ENCODE results near the gene CSAD. TPM values are rescaled to one million over a fixed set of nuclear protein-coding genes. Genes with fewer than 3 reads are reported as not detected.

The CSAD gene
- total and polyA plus RNA-seq, 2 donors (not counting 1 experiment from before 2014, with no cell fraction given): 57.0 to 64.6 TPM

- no peaks in the 10 kb centered on the region for H3K79me2 ChIP-seq (ENCODE audit: control insufficient read depth, insufficient read depth, low read length)
- H3K4me3 Mint-ChIP-seq: peak overlapping the region; percentile 97
- peaks cover 63% of the 10 kb centered on the region for H3K4me1 Mint-ChIP-seq
- peak overlapping the region in 1 of 2 donors; percentile 61 for H3K27ac ChIP-seq (ENCODE audit: low read length in 2 of 2)
- no peaks in the 10 kb centered on the region for H3K9me3 Mint-ChIP-seq (ENCODE audit: insufficient read depth)
- H4K20me1 ChIP-seq (ENCODE audit: control insufficient read depth, insufficient read depth, low read length, poor library complexity, severe bottlenecking): no peaks in the 10 kb centered on the region
- peak overlapping the region; percentile 98 for H3K4me2 ChIP-seq (replicated peaks; ENCODE audit: low read depth, low read length, poor library complexity, severe bottlenecking)
- peaks cover 0 to under 1% of the 10 kb centered on the region in 2 experiments for H3K36me3 ChIP-seq (replicated peaks in 1 of 2; ENCODE audit: control extremely low read depth in 1 of 2, control insufficient read depth in 1 of 2, extremely low read depth in 1 of 2, insufficient read depth in 2 of 2, low read length in 1 of 2)
- intact Hi-C loops (cut with micrococcal nuclease): no loop called here
- no peak for ATAC-seq (ENCODE audit: low read depth)
- H3K27me3 Mint-ChIP-seq: no peaks in the 10 kb centered on the region
- POLR2A ChIA-PET: interaction anchor here (0.6 to 3.4 kb wide), 10 partner anchors 9 to 1064 kb away, joined by 3 to 29 read pairs (median 7); partner anchors contain the start of genes CSAD, ESPL1, PFDN5 and ZNF740
- WGBS (ENCODE audit: insufficient coverage): 98% methylated on average over 7 of the region's 30 CpGs
- peak overlapping the region; percentile 95 for H3K9ac ChIP-seq (ENCODE audit: low read length)
- peak overlapping the region; percentile 92 for H3K27ac Mint-ChIP-seq
- H3K27me3 ChIP-seq (replicated peaks in 1 of 4; ENCODE audit: control extremely low read depth in 1 of 4, control insufficient read depth in 3 of 4, insufficient read depth in 4 of 4, low read length in 3 of 4): no peaks in the 10 kb centered on the region
- H3K4me1 ChIP-seq (ENCODE audit: control insufficient read depth in 2 of 2, insufficient read depth in 2 of 2, low read length in 2 of 2): peaks cover 39 to 55% of the 10 kb centered on the region in 2 donors
- H3K9me3 ChIP-seq (ENCODE audit: control extremely low read depth in 1 of 3, control insufficient read depth in 2 of 3, insufficient read depth in 1 of 3, low read length in 2 of 3): no peaks in the 10 kb centered on the region
- H3K4me3 ChIP-seq (ENCODE audit: control extremely low read depth in 1 of 5, extremely low read depth in 1 of 5, insufficient read depth in 1 of 5, low read depth in 2 of 5, low read length in 4 of 5): peak overlapping the region in 3 of 5 experiments; percentile 63 to 100 (median 90)
- no peak for DNase-seq
- H2AFZ ChIP-seq (ENCODE audit: insufficient read depth, low read depth, low read length, poor library complexity, severe bottlenecking): no peak overlapping the region
- no peak for TF ChIP-seq EZH2 (IDR thresholded peaks at IDR 0.05; ENCODE audit: borderline replicate concordance, insufficient read depth, low read depth, low read length, poor library complexity, severe bottlenecking)
- no peak for TF ChIP-seq CTCF (IDR thresholded peaks at IDR 0.05)
- CTCF ChIA-PET: interaction anchor here (0.9 to 17.1 kb wide), 11 partner anchors 10 to 120 kb away, joined by 3 to 721 read pairs (median 18); partner anchors contain the start of genes AAAS, ESPL1, ITGB7 and MYG1
Measured at GRCh38 chr12:53218551-53219291, 38.0 kb upstream of the CSAD start.

- Histone ChIP-seq H3K79me2 (ENCODE audit: control insufficient read depth, insufficient read depth, low read length) (no peaks in the 10 kb centered on the region), H3K27ac (ENCODE audit: low read length in 2 of 2) (peak overlapping the region in 1 of 2 donors; percentile 61), H3K4me3 (ENCODE audit: control extremely low read depth in 1 of 5, extremely low read depth in 1 of 5, insufficient read depth in 1 of 5, low read depth in 2 of 5, low read length in 4 of 5) (no peak overlapping the region), H3K27me3 (replicated peaks in 1 of 4; ENCODE audit: control extremely low read depth in 1 of 4, control insufficient read depth in 3 of 4, insufficient read depth in 4 of 4, low read length in 3 of 4) (no peaks in the 10 kb centered on the region), H3K36me3 (replicated peaks in 1 of 2; ENCODE audit: control extremely low read depth in 1 of 2, control insufficient read depth in 1 of 2, extremely low read depth in 1 of 2, insufficient read depth in 2 of 2, low read length in 1 of 2) (peaks cover 0 to 4% of the 10 kb centered on the region in 2 experiments), H3K4me1 (ENCODE audit: control insufficient read depth in 2 of 2, insufficient read depth in 2 of 2, low read length in 2 of 2) (peaks cover 45 to 57% of the 10 kb centered on the region in 2 donors), H3K9me3 (ENCODE audit: control extremely low read depth in 1 of 3, control insufficient read depth in 2 of 3, insufficient read depth in 1 of 3, low read length in 2 of 3) (no peaks in the 10 kb centered on the region), H3K4me2 (replicated peaks; ENCODE audit: low read depth, low read length, poor library complexity, severe bottlenecking) (no peak overlapping the region), H2AFZ (ENCODE audit: insufficient read depth, low read depth, low read length, poor library complexity, severe bottlenecking) (no peak overlapping the region), H4K20me1 (ENCODE audit: control insufficient read depth, insufficient read depth, low read length, poor library complexity, severe bottlenecking) (no peaks in the 10 kb centered on the region), H3K9ac (ENCODE audit: low read length) (no peak overlapping the region)
- ChIA-PET POLR2A (interaction anchor here (2.0 kb wide), 1 partner anchor 9 kb away, joined by 7 read pairs; no protein-coding TSS in a partner anchor), CTCF (interaction anchor here (0.8 to 17.1 kb wide), 9 partner anchors 10 to 152 kb away, joined by 3 to 721 read pairs (median 6); partner anchors contain the start of genes ESPL1, ITGB7, MYG1 and PFDN5)
- DNase-seq (no peak), ATAC-seq (ENCODE audit: low read depth) (no peak)
- H3K27ac Mint-ChIP-seq: peak overlapping the region; percentile 80
- 81% methylated on average over 3 of the region's 3 CpGs for WGBS (ENCODE audit: insufficient coverage)
- no peaks in the 10 kb centered on the region for H3K9me3 Mint-ChIP-seq (ENCODE audit: insufficient read depth)
- TF ChIP-seq CTCF (IDR thresholded peaks at IDR 0.05) (no peak), EZH2 (IDR thresholded peaks at IDR 0.05; ENCODE audit: borderline replicate concordance, insufficient read depth, low read depth, low read length, poor library complexity, severe bottlenecking) (no peak)
- H3K4me1 Mint-ChIP-seq: peaks cover 69% of the 10 kb centered on the region
- intact Hi-C loops (cut with micrococcal nuclease): no loop called here
- H3K27me3 Mint-ChIP-seq: no peaks in the 10 kb centered on the region
- H3K4me3 Mint-ChIP-seq: peak overlapping the region; percentile 61
Measured at GRCh38 chr12:53217931-53218307, 37.2 kb upstream of the CSAD start.
